ENCODE results near the gene CAPG. TPM values are rescaled to one million over a fixed set of nuclear protein-coding genes. Genes with fewer than 3 reads are reported as not detected.
"Not testable (repeated sequence)": the region's sequence is repeated elsewhere in the genome, so short reads cannot be mapped to it uniquely, and the experiment has no call there.

Gene CAPG
- total RNA-seq, 1 experiment from 2014 or later = 123 TPM

GRCh38 chr2:85420536-85421259 is 10.5 kb upstream of the CAPG start:
- DNase-seq (ENCODE audit: low read depth) = peak; percentile 83

DNA sequence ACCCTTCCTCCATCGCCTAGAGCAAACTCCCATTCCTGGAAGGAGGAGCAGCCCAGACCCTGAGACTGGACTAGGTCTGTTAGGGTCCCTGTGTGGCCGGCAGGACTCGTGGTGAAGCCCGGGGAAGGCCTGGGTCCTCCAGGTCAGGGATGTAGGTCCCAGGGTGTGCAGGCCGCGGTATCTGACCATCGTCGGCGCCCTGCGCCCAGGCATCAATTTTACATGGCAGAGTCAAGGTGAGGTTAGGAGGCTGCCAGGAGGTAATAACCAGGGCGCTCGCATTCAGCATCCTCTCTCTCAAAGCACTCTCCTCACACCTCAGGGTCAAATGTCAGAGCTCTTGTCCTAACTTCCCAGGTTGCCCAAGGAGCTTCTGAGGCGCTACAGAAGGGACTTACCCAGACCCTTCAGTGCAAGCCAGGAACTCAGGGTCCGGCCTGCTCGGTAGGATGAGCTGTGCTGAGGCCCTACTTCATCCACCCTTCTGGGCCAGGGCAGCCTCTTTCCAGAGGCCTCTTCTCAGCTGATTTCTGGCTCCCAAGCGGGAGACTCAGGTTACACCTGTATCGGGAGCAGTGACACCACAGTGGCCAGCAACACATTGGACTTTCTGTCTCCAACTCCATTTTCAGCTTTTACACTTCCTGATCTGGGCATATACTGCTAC is 9.0 kb upstream of the CAPG start:
- no peak for DNase-seq (ENCODE audit: low read depth)

GRCh38 chr2:85418132-85419008 is 8.2 kb upstream of the CAPG start, which contains the start of gene SH2D6:
TSS of gene SH2D6 (plus strand) at chr2:85418714. CDS start at chr2:85429466, 10,752 bp downstream.
- DNase-seq (ENCODE audit: low read depth) = peak; percentile 78

- no peak for DNase-seq (ENCODE audit: low read depth)
These were observed 5.9 kb upstream of the CAPG start for GRCh38 chr2:85415980-85416650.

DNA sequence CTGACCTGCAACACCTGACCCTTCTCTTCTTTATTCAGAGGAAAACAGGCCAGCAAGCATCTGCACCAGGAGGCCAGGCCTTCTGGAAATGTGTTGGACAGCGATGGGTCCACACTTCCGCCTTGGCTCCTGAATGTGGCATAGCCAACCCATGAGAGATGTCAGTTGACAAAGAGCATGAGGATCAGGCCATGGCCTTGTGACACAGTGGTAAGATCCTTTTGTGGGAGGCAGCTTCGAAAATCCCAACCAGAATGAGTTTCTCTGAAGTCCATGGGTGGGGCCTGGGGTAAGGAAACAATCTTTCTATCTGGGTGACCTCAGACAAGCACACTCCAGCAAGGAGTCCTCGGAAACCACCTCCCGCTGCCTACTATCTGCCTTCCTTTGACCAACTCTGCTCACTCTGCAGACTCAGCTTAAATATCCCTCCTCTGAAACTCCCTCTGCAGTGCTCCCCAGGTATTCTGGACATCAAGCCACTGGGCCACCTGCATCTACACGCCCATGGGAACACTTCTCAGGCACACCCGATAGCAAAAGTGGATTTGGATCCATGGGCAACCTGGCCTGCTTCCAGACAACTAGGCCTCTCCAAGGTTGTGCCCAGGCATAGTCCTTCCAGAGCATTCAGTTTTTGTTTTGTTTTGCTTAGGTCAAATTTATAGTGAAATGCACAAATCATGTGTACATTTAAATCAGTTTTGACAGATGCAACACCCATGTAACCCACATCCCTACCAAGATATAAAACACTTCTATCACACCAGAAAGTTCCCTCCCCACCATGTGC is 4.8 kb upstream of the CAPG start:
- DNase-seq (ENCODE audit: low read depth) = no peak

DNA sequence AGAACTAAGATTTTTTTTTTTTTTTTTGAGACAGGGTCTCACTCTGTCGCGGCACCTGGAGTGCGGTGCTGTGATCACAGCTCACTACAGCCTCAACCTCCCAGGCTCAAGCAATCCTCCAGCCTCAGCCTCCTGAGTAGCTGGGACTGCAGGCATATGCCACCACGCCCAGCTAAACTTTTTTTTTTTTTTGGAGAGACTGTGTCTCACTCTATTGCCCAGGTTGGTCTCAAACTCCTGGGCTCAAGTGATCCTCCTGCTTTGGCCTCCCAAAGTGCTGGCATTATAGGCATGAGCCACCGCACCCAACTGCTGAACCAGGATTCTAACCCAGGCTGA is 4.2 kb upstream of the CAPG start:
- DNase-seq (ENCODE audit: low read depth) = not testable (repeated sequence)

- peak; percentile 83 for DNase-seq (ENCODE audit: low read depth)
These were observed 3.6 kb upstream of the CAPG start for GRCh38 chr2:85413592-85414420.

- no peak for DNase-seq (ENCODE audit: low read depth)
These were observed 1.2 kb upstream of the CAPG start for GRCh38 chr2:85411405-85411748.

DNA sequence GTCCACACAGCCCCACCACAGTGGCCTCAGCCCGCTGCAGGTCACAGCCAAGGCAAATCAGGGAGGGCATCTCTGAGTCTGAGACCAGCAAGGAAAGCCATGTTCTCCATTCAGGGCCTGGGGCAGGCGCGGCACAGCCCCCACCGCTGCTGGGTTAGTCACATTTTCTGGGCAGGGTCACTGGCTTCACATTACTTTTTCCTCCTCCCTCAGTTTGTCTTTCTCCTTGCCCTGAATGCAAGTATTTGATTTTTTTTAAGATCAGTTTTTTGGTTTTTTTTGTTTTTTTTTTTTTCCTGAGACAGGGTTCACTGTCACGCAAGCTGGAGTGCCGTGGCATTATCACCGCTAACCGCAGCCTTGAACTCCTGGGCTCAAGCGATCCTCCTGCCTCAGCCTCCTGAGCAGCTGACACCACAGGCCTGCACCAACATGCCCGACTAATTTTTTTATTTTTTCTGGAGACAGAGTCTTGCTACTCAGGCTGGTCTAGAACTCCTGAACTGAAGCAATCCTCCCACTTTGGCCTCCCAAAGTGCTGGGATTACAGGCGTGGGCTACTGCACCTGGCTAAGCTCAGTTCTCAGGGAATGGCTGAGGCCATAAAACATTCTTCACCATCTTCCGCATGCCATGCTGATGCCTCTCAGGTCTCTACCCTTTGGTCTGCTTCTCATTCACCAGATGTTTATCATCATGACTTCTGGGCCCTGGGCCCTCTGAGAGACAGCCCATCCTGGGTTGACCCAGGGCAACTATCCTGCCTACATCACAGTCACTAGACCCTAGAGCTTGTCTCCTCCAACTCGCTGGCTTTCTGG is 628 bp upstream of the CAPG start:
- DNase-seq (ENCODE audit: low read depth) = peak; percentile 55

DNA sequence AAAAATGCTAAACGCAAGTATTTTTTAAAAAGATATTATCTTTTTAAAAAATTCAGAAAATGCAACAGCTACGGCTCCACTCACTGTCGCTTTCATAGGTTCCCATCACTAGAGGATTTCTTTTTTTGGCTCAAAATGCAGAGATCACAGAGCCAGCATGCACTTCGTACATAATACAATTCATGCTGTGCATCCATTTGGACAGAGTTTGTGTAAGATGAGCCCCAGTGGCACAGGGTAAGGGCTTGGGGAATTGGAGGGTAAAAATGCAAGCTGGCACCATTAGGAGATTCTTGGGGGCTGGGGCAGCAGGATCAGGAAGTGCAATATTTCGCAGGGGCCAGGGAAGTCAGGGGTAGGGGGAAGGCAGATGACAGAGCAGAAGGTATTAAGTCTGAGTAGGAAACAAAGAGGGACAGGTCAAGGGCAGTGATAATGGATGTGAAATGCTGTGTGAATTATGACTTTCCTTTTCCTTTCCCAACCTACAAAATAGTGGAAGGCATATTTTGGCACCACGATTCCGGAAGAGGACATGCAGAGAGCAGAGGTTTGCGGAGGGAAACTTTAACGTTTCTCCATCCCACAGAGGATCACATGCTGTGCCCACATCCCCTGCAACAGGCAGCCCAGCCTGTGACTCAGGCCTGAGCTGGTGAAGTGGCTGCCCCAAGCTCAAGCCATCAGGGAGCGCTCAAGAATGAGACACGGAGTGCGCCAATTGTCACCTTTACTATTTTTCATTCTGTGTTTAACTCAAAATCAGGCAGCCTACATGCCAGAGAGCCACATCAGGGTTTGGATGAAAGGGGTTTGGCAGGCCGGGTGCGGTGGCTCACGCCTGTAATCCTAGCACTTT is 4.7 kb downstream of the CAPG start:
- DNase-seq (ENCODE audit: low read depth) = peak; percentile 93

GRCh38 chr2:85401844-85402243 is 8.3 kb downstream of the CAPG start:
- DNase-seq (ENCODE audit: low read depth) = no peak

- no peak for DNase-seq (ENCODE audit: low read depth)
These were observed 8.7 kb downstream of the CAPG start for GRCh38 chr2:85401464-85401805.

DNA sequence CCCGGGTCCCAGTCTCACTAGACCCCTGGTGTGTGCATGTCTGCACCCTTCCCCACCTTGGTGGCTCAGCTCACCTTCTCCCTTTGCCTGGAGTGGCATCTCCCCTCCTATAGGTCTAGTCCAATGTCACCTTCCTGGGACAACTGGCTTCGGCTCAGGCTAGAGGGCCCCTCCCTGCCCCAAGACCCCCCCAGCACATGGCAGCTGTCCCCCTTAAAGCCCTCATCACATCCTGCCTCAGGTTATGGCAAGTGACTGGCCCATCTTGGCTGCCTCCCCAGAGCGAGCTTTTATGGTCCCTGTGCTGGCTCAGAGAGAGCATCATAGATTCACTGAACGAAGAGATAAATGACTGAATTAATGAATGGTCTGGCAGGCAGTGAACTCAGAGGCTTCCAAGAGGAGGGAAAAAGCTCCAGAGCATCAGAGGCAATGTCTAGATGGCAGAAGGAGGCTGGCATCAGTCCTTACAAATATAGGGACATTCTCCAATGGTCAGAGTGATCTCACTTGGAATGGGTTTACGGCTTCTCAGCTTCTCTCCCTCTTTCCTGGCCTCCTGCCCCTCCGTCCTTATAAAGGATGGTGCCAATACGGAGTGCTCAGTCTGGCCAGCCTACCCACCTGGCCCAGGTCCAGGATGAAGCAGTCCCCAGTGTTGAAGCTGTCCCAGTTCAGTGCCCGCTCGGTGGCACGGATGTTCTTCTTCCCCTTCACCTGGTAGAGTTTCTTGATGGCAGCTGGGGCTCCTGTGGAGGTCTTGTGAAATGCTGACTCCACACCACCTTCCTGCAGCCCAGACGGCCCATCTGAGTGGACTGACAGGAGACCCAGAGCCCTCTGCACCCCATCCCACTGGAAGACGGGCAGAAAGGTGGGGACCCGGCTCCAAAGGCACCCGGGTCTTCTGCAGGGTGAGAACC is 9.4 kb downstream of the CAPG start:
- DNase-seq (ENCODE audit: low read depth) = no peak

GRCh38 chr2:85400023-85400422 is 10.1 kb downstream of the CAPG start:
- no peak for DNase-seq (ENCODE audit: low read depth)

DNA sequence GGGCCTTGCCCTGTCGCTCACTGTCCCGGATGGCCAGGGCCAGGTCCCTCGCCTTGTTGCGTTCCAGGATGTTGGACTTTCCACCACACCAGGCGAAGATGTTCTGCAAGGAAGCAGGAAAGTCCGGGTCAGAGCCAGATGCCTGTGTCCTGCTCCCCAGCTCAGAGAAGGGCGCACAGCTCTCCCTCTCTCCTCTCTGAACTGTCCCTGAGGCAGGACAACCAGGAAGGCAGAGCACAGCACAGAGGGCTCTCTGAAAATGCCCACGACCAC is 11.0 kb downstream of the CAPG start:
- no peak for DNase-seq (ENCODE audit: low read depth)

- DNase-seq (ENCODE audit: low read depth) = no peak
These were observed 11.6 kb downstream of the CAPG start for GRCh38 chr2:85398426-85399182.

- DNase-seq (ENCODE audit: low read depth) = no peak
These were observed 12.2 kb downstream of the CAPG start for GRCh38 chr2:85397925-85398331.
